GM21390 (cell line): Measurements from ENCODE around the gene HOXA4.

Experiments used
- ATAC-seq: cut with Tn5 transposase; IDR thresholded peaks from one replicate; pipeline ENCODE4 v1.9.1; 2021; ENCODE audit not compliant: unreplicated experiment

Gene HOXA4

GRCh38 chr7:27133409-27134231 lies 3.1 kb upstream of the HOXA4 start:
- ATAC-seq, result no peak

DNA sequence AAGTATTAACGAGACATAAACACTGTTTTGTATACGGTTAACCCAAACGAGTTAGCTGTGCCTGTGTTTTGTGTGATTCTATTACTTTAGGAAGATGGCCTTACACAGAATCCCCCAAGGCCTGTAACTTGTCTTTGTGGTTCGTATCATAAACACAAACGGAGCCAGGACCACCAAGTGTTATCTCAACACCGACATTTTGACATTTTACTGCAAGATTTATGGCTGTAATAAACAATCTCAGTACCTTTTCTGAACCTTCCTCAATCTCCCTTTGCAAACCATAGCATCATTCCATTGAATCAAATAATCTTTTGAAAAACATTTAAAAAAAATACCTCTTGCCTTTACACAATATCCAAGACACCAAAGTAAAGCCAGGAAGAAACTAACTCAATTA lies 2.4 kb upstream of the HOXA4 start:
- ATAC-seq, result no peak

- ATAC-seq, result no peak
These were observed 1.7 kb upstream of the HOXA4 start for GRCh38 chr7:27132214-27132613.

- no peak for ATAC-seq
These were observed 848 bp upstream of the HOXA4 start for GRCh38 chr7:27131390-27131819.

- ATAC-seq, result no peak
These were observed 623 bp downstream of the HOXA4 start for GRCh38 chr7:27129729-27130539.

GRCh38 chr7:27128776-27129728 lies 1.5 kb downstream of the HOXA4 start:
- ATAC-seq, result no peak

- no peak for ATAC-seq
These were observed 2.5 kb downstream of the HOXA4 start for GRCh38 chr7:27128034-27128433.

DNA sequence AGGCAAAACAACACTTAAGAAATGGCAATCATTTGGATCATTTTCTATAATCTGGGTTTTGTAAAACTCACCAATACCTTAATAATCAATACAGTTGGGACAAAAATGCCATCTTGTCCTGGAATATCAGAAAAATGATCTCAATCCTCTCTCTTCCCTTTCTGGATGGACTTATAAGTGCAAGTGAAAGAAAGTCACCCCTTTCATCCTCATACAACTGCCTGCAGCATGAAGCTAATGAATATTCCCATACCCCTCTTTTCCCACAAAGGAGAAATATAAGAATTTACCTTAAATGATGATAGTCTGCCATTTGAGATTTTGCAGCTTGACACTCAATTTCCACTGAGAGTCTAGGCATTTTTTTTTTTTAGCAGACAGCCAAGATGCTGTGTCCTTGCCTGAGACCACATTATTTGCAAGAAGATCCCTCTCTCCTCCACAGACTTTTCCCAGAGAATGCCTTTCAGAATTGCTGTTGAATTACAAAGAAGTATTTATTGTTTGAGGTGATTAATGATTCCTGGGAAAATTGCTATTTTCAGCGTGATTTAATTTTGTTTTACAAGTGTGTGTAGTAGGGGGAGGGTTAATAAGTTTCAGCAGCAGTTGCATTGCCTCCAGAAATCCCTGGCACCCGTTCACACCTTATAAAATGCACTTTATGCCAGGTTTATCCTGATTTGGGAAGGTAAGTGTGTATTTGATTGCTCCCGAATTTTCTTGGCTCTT lies 3.8 kb downstream of the HOXA4 start:
- ATAC-seq, result no peak

GRCh38 chr7:27125986-27126394 lies 4.6 kb downstream of the HOXA4 start:
- no peak for ATAC-seq

DNA sequence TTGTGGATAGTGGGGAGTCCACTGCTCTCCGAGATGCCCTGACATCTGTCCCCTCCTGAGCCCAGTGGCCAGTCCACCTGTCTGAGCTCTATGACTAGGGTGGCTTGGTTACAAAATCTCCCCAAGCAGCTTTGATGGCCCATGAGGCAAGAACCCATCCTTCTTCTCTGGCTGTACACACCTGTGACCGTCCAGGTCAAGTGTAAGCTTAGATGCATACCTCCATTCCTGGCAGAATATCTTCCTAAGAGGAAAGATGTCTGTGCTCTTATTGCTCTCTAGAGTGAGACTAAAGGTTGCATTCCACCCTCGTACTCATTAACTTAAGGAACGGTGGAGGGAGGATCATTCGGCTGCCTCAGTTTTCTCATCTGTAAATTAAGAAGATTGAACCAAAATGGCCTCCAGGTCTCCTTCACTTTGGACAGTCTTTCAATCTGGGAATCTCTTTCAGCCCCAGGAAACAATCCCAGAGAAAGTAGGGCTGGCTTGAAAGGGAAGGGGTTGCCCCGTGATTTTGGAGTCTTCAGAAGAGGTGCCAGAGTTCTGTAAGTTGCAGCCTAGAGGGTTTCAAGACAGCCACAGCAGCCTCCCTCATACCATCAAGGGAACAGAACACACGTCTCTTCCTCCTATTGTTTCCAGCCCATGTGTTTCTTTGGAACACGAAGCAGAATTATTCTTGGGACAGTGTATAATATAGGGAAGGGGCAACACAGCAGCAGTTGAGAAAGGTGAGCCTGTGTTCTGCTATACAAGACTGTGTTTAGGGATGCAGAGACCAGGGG lies 5.5 kb downstream of the HOXA4 start:
- ATAC-seq, result no peak

DNA sequence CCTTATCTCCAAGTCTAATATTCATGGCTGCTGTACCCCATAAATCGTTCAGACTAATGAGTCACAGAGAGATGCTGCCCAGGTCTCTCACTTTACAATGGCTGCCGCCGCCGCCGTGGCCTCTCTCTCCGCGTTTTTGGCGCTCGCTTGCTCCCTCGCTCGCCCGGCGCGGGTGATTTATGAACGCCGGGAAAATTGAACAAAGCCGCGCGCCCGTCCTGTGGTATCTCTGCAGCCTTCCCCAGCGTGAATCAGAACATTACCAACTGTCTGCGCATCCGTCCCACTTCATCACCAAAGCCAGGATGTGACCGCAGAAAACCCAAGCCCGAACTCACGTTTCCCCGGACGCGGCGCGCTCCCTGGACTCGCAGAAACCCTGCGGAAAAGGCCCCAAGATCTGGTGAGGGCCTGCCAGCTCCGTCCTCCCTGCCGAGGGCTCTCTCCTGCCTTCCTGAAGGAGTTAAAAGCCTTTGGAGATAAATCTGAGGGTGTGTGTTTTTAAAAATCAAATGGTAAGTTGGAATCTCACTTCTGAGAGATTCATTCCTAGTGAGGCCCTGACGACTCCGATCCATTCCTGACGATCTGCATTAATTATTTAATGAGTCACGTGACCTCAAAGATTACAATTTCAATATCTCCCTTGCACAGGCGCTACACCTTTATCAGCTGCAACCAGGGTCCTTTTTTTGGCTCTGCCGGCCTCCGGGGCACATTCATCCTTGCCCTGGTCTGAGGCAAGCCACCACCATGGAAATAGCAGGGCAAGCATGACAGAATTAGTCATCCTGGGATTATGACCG lies 6.3 kb downstream of the HOXA4 start:
- no peak for ATAC-seq

DNA sequence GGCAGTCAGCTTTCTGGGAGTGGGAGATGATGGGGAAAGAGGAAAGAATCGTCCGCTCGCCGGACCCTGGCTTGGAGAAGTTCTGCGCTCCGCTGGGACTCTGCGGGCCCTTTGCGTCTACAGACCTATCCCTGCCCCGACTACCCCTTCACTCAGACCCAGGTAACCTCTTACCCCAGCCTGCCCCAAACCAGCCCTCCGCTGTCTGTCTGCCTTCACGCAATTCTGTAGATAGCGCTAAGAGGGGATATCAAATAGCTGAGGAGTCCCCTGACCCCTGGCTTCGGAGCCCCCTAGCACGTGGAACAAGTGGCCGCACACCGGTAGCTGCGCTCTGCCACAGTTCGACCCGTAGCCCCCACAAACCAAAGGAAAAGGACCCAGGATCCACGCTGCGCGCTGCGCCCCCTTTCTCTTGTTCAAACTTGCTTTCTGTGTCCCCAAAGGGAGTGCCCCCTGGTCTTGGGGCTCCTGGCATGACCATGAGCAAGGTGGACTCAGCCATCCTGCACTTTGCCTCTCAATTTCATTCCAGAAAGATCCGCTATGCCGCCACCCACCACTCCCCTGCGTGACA lies 7.0 kb downstream of the HOXA4 start:
- ATAC-seq, result no peak

GRCh38 chr7:27123007-27123476 lies 7.5 kb downstream of the HOXA4 start:
- ATAC-seq, result no peak

- ATAC-seq, result no peak
These were observed 8.3 kb downstream of the HOXA4 start for GRCh38 chr7:27122077-27122910.

DNA sequence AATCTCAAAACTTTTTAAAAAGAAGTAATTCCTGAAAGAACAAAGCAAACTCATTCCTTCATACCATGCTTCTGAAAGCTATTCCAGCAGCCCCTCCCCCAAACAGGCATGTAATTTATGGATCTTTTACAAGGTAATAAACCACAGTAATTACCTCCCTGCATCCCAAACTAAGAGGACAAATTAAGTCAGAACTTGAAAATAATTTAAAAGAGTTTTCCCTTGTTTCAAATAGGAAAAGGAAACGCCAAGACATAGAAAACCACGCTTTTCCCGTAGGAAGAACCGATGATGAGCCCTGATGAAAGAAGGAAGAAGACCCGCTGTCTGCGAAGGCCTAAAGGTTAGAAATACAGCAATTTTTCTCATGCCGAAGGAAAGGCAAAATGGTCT lies 8.9 kb downstream of the HOXA4 start:
- no peak for ATAC-seq

DNA sequence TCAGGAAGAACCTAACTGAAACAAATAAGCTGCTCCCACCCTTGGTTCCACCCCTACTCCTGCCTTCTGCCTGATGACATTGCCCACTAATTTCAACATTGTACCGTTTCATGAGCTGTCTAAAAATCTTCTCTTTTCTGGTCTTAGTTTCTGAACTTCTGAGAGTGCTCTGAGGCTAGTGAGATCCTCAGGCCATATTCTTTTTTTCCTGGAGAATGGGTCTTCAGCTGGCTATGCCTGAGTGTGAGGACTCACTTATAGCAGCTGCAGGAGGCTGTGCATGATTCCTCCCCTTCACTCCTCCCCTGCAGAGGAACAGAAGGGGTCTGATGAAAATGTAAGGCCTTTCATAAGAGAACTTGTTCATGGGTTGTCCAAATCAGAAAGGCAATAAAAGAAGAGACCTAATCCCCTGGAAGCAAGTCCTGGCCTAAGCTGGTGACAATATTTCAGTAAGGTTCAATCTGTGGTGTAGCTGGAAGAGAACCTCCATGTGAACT lies 11.1 kb downstream of the HOXA4 start:
- no peak for ATAC-seq

- ATAC-seq, result no peak
These were observed 12.0 kb downstream of the HOXA4 start for GRCh38 chr7:27118580-27118979.
